Fibroblast of pulmonary artery (primary cell): ENCODE measurements around the gene SDC1.

ENCODE experiments used
- DNase-seq: peaks from one replicate; pipeline ENCODE4 v3.0.0-alpha.2; 2010; ENCODE audit warnings: low read depth
- H3K4me3 ChIP-seq: replicated peaks from 2 replicates; pipeline ENCODE4 v1.5.1; 2011; ENCODE audit warnings: low read depth, mild to moderate bottlenecking, control low read depth, low read length, moderate library complexity
- CTCF ChIP-seq: IDR thresholded peaks from 2 replicates; pipeline ENCODE4 v1.5.1; 2011; ENCODE audit warnings: mild to moderate bottlenecking, control low read depth, low read length, inconsistent platforms; ENCODE audit errors: missing control alignments

Gene SDC1

GRCh38 chr2:20182241-20182931, 42.5 kb downstream of the SDC1 start:
- TF ChIP-seq CTCF, result no peak
- H3K4me3 ChIP-seq, result no peak overlapping the region
- peak; percentile 76 for DNase-seq

- no peak overlapping the region for H3K4me3 ChIP-seq
- no peak for TF ChIP-seq CTCF
- no peak for DNase-seq
These were observed 43.2 kb downstream of the SDC1 start for GRCh38 chr2:20181761-20182160.

GRCh38 chr2:20180676-20181648, 44.0 kb downstream of the SDC1 start:
- TF ChIP-seq CTCF, result no peak
- no peak overlapping the region for H3K4me3 ChIP-seq
- DNase-seq, result no peak

GRCh38 chr2:20179755-20180594, 45.0 kb downstream of the SDC1 start:
- no peak overlapping the region for H3K4me3 ChIP-seq
- no peak for TF ChIP-seq CTCF
- DNase-seq, result no peak

- H3K4me3 ChIP-seq, result no peak overlapping the region
- DNase-seq, result no peak
- no peak for TF ChIP-seq CTCF
These were observed 45.5 kb downstream of the SDC1 start for GRCh38 chr2:20179466-20179754.

- no peak for DNase-seq
- TF ChIP-seq CTCF, result no peak
- no peak overlapping the region for H3K4me3 ChIP-seq
These were observed 46.1 kb downstream of the SDC1 start for GRCh38 chr2:20178666-20179465.
